Measurements from ENCODE around the gene JAM3.

GRCh38 chr11:134126217-134126822, 57.4 kb downstream of the JAM3 start:
- TF ChIP-seq, protein P1, sequence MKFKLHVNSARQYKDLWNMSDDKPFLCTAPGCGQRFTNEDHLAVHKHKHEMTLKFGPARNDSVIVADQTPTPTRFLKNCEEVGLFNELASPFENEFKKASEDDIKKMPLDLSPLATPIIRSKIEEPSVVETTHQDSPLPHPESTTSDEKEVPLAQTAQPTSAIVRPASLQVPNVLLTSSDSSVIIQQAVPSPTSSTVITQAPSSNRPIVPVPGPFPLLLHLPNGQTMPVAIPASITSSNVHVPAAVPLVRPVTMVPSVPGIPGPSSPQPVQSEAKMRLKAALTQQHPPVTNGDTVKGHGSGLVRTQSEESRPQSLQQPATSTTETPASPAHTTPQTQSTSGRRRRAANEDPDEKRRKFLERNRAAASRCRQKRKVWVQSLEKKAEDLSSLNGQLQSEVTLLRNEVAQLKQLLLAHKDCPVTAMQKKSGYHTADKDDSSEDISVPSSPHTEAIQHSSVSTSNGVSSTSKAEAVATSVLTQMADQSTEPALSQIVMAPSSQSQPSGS (IDR thresholded peaks at IDR 0.05; ENCODE audit: low read length) = no peak
- TF ChIP-seq, protein P2, sequence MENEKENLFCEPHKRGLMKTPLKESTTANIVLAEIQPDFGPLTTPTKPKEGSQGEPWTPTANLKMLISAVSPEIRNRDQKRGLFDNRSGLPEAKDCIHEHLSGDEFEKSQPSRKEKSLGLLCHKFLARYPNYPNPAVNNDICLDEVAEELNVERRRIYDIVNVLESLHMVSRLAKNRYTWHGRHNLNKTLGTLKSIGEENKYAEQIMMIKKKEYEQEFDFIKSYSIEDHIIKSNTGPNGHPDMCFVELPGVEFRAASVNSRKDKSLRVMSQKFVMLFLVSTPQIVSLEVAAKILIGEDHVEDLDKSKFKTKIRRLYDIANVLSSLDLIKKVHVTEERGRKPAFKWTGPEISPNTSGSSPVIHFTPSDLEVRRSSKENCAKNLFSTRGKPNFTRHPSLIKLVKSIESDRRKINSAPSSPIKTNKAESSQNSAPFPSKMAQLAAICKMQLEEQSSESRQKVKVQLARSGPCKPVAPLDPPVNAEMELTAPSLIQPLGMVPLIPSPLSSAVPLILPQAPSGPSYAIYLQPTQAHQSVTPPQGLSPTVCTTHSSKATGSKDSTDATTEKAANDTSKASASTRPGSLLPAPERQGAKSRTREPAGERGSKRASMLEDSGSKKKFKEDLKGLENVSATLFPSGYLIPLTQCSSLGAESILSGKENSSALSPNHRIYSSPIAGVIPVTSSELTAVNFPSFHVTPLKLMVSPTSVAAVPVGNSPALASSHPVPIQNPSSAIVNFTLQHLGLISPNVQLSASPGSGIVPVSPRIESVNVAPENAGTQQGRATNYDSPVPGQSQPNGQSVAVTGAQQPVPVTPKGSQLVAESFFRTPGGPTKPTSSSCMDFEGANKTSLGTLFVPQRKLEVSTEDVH (IDR thresholded peaks at IDR 0.05; ENCODE audit: low read depth, partially characterized antibody) = no peak
- TF ChIP-seq ZSCAN29 (IDR thresholded peaks at IDR 0.05) = no peak
- no peak for TF ChIP-seq POLR2A (IDR thresholded peaks at IDR 0.05; ENCODE audit: low read depth, low read length)
- TF ChIP-seq SIX5 (IDR thresholded peaks at IDR 0.05; ENCODE audit: low read depth, low read length, severe bottlenecking) = no peak
- no peak for TF ChIP-seq YY1 (IDR thresholded peaks at IDR 0.05; ENCODE audit: low read depth, low read length)
- no peak for TF ChIP-seq RCOR1 (conservative IDR thresholded peaks at IDR 0.05; ENCODE audit: low read depth, low read length)
- no peak for TF ChIP-seq CREB1 (IDR thresholded peaks at IDR 0.05; ENCODE audit: low read depth)
- TF ChIP-seq CTCF (IDR thresholded peaks at IDR 0.05 in 2 of 3, conservative IDR thresholded peaks at IDR 0.05 in 1 of 3; ENCODE audit: control insufficient read depth in 2 of 3, extremely low read depth in 1 of 3, insufficient read depth in 1 of 3, low read depth in 3 of 3, low read length in 3 of 3) = no peak
- TF ChIP-seq GABPA (IDR thresholded peaks at IDR 0.05; ENCODE audit: low read depth) = no peak
- TF ChIP-seq MAX (IDR thresholded peaks at IDR 0.05; ENCODE audit: low read depth, low read length) = no peak
- no peak for TF ChIP-seq SMC3 (IDR thresholded peaks at IDR 0.05; ENCODE audit: borderline replicate concordance, low read length)
- no peak for TF ChIP-seq EZH2 (IDR thresholded peaks at IDR 0.05; ENCODE audit: borderline replicate concordance, control insufficient read depth, low read depth, low read length)
- TF ChIP-seq, protein P3, sequence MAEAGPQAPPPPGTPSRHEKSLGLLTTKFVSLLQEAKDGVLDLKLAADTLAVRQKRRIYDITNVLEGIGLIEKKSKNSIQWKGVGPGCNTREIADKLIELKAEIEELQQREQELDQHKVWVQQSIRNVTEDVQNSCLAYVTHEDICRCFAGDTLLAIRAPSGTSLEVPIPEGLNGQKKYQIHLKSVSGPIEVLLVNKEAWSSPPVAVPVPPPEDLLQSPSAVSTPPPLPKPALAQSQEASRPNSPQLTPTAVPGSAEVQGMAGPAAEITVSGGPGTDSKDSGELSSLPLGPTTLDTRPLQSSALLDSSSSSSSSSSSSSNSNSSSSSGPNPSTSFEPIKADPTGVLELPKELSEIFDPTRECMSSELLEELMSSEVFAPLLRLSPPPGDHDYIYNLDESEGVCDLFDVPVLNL (IDR thresholded peaks at IDR 0.05; ENCODE audit: low read depth, low read length) = no peak

Data from GM12878 (cell line).